Umbilical cord (tissue), 2 donors: Measurements from ENCODE around the gene RAD50. TPM values are rescaled to one million over a fixed set of nuclear protein-coding genes. Genes with fewer than 3 reads are reported as not detected.
"Not testable (repeated sequence)": the region's sequence is repeated elsewhere in the genome, so short reads cannot be mapped to it uniquely, and the experiment has no call there.

Experiments used
- DNase-seq: peaks from one replicate; pipeline ENCODE4 v3.0.0-alpha.2; 2015; ENCODE audit warnings: low spot score
- total RNA-seq: library from RNA; depleted of rRNA; stranded (reverse); fragments of >200 nt; gene quantifications from one replicate; pipeline ENCODE4 v1.2.3, GENCODE V29; 2014; ENCODE audit warnings: low replicate concordance; ENCODE audit not compliant: insufficient read depth

The RAD50 gene
- total RNA-seq, result 35.9 TPM

DNA sequence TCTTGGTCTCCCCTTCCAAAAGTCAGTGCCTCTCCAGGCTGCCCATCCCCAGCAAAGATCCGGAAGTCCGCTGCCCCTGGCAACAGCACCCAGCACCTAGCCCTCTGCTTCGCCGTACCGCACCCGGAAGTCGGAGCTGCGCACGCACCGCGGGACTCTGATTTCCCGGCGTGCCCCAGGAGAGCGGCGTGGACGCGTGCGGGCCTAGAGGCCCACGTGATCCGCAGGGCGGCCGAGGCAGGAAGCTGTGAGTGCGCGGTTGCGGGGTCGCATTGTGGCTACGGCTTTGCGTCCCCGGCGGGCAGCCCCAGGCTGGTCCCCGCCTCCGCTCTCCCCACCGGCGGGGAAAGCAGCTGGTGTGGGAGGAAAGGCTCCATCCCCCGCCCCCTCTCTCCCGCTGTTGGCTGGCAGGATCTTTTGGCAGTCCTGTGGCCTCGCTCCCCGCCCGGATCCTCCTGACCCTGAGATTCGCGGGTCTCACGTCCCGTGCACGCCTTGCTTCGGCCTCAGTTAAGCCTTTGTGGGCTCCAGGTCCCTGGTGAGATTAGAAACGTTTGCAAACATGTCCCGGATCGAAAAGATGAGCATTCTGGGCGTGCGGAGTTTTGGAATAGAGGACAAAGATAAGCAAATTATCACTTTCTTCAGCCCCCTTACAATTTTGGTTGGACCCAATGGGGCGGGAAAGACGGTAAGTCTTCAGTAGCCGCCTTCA, at the start of gene RAD50:
RAD50 (plus strand) TSS at position 215 of the 715 bp plus-strand sequence; CDS start at position 563, 348 bp downstream.
- peak; percentile 95 for DNase-seq

DNA sequence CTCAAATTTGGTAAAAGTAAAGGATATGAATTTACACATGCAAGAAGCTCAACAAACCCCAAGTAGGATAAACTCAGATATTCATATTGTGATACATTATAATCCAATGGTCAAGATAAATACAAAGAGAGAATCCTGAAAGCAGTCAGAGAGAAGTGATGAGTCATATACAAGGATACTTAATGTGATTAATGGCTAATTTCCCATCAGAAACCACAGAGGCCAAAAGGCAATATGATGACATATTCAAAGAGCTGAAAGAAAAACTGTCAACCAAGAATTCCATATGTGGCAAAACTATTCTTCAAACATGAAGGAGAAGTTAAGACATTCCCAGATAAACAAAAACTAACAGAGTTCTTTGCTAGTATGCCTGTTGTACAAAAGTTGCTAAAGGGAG, 46.7 kb upstream of the RAD50 start:
- DNase-seq, result no peak

DNA sequence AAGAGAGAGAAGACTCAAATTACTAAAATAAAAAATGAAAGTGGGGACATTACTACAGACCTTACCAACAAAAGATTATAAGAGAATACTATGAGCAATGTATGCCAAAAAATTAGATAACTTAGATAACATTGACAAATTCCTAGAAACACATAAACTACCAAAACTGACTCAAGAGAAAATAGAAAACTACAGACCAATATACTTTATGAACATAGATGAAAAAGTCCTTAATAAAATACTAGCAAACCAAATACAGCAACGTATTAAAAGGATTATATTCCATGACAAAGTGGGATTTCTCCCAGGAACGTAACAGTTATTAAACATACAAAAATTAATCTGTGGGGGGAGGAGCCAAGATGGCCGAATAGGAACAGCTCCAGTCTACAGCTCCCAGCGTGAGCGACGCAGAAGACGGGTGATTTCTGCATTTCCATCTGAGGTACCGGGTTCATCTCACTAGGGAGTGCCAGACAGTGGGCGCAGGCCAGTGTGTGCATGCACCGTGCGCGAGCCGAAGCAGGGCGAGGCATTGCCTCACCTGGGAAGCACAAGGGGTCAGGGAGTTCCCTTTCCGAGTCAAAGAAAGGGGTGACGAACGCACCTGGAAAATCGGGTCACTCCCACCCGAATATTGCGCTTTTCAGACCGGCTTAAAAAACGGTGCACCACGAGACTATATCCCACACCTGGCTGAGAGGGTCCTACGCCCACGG, 43.0 kb upstream of the RAD50 start:
- not testable (repeated sequence) for DNase-seq

DNA sequence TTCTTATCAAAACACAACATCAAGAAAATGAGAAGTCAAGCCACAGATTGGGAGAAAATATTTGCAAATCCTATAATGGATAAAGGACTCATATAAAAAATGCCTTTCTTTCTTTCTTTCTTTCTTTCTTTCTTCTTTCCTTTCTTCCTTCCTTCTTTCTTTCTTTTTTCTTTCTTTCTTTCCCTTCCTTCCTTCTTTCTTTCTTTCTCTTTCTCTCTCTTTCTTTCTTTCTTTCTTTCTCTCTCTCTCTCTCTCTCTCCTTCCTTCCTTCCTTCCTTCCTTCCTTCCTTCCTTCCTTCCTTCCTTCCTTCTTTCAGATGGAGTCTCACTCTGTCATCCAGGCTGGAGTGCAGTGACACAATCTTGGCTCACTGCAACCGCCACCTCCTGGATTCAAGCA, 34.7 kb upstream of the RAD50 start:
- not testable (repeated sequence) for DNase-seq

DNA sequence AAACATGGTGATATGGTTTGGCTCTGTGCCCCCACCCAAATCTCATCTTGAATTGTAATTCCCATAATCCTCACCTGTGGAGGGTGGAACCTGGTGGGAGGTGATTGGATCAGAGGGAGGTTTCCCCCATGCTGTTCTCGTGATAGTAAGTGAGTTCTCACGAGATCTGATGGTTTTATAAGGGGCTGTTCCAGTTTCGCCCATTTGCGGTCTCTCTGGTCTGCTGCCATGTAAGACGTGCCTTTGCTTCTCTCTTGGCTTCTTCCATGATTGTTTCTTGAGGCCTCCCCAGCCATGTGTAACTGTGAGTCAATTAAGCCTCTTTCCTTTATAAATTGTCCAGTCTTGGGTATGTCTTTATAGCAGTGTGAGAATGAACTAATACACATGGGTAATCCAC, 31.9 kb upstream of the RAD50 start:
- DNase-seq, result not testable (repeated sequence)

DNA sequence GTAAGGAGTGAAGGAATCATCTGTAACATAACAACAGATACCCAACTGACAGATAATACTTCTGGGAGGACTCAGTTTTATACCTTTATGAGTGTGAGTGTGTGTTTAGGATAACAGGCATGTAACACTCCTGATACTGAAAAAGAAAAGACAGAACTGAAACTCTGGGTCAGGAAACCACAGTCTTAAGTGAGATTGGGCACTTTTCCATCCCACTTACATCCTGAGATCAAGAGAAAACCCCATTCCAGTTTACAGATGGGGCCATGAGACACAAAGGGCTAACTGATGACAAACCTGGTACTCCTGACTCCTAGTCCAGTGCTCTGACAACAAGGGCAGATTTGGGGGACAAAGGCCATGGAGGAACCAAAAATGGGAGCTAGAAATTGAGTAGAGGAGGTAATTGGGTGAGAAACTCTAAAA, 31.5 kb upstream of the RAD50 start:
- no peak for DNase-seq

DNA sequence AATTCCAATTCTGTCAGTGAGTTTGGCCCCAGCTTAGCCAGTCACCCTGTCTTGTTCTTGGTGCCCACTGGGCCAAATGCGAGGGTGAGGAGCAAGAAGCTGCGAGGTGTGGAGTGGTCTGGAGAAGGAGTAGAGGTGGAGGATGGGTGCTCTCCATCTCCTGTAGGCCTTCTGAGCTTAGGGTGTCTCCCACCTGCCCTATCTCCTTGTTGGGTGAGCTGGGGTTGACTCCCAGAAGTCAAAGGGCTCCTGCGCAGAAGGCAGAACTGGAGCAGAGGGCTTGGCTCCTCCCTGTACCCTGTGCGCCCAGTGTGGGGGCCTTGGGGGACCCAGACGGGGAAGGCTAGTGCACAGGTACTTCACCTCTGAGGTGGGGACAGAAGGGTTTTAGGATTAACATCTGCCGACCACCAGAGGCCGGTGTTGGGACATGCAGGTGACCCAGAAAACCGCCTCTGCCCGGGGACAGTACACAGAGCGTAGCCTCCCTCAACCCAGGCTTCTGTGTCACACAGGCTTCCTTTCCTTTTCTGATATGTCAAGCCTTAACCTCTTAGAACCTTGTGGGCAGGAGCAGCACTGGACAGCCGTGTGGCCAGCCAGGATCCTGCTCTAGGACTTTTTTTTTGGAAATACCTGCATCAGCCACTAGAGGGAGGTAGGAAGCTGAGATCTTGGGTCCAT, 30.3 kb upstream of the RAD50 start:
- peak; percentile 57 for DNase-seq

DNA sequence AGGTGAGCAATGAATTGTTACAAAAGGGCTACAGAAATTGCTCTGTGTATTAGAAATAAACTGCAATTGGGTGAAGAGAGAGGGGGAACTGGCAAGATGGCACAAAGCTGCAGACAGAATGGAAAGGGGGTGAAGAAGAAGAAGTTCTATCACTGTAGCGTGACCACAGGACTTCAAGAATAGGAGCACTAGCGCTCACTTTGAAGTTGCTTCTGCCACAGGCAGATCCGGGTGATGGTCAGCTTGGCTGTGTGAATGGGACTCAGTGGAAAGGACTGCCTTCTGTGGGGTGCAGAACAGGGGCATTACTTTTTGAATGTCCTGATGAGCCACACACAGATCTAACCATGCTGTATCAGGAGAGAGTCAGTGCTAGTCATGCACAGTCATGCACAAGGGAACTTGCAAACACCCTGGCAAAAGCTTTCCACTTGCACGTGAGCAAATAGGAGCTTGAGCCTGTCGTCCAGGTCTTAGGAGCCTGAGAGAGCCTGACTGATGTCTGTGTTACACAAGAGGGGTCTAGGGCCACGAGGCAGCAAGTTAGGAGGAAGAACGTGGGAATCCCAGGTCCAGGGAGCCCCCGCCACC, 29.7 kb upstream of the RAD50 start:
- DNase-seq, result no peak

DNA sequence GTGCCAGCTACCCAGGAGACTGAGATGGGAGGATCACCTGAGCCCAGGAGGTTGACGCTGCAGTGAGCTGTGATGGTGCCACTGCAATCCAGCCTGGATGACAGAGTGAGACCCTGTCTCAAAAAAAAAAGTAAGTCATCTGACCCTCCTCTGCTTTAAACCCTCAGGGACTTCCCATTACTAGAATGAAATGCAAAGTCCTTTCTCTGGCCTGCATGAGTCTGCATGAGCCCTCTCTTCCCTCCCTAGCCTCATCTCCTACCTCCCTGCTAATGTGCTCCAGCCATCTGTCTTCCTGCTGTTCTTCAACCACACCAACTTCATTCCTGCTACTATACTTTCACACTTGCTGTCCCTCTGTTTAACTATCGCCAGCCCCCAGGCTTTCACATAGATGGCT, 28.8 kb upstream of the RAD50 start:
- DNase-seq, result no peak

DNA sequence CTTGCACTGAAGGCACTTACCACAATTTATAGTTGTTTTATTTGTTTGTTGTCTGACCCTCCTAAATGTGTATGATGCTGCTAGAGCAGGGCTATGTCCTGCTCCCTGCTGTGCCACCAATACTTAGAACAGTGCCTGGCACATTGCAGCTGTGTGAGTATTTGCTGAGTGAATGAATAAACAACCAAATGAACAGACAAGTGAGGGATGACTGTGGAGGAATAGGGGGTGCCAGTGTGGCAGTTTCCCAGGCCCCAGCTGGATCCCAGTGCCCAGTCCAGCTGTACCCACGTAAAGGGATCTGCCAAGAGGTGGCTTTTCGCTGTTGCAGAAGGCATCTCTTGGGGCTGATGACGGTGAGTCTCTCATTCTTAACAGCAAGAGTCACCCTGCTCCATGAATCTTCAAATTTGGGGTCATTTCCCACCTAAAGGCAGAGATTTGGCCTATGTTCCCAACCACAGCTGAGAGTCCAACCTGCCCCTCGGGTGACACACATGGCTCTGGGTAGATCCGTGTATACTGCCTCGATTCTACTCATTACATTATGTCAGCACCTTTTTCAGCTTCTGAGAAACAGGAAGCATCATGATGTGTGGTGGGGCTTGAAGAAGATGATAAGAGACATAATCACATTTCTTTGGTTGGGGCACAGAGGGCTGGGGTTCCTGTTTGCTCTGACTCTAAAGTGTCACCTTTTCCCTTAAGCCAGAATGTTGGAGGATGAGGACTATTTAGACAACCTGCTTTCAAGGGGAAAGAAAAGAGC, 27.7 kb upstream of the RAD50 start:
- DNase-seq, result no peak

DNA sequence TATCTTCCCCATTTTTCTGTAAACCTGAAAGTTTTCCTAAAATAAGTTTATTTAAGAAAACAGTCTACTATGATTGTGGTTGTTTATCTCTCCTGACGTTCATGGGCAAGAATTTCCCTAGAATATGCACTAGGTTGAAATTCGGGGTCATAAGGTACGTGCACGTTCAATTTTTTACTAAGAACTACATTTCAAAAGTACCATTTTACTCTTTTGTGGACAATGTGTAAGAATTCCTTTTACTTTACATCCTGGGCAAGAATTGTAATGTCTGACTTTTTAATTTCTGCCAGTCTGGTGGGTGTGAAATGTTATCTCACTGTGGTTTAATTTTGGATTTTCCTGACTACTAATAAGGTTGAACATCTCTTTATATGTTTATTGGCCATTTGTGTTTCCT, 25.8 kb upstream of the RAD50 start:
- DNase-seq, result no peak

DNA sequence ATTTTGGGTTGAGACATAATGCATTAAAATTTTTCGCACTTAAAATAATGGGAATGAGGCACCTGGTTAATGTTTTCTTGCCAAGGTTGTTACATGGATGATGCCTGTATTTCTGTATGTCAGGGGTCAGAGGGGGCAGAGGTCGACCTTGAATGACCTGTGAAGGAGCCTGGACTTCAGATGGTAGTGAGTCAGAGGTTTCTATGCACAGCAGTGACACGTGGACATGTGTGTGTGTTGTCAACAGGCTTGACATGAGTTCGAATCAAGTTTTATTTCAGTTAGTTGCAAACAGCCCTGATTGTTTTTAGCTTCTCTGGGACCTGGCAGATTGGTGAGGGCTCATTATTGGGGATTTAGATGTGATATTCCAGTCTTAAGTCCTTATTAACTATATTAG, 17.1 kb upstream of the RAD50 start:
- no peak for DNase-seq

DNA sequence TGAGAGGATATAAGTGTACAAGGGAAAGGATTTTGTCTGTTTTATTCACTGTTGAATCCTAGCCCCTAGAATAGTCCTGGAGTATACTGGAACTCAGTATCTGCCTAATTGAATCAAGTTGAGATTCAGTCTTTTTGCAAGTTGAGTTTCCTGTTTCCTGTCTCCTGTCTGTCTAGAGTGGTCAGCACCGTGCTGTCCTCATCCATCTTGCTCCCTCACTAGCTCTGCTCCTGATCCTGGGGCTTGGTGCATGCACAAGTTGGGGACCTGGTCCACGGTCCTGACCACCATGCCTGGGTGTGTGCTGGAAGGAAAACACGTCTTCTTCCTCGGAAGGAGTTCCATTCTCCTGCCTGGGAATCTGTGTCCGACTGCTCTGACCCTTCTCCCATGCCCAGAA, 16.6 kb upstream of the RAD50 start:
- DNase-seq, result no peak

DNA sequence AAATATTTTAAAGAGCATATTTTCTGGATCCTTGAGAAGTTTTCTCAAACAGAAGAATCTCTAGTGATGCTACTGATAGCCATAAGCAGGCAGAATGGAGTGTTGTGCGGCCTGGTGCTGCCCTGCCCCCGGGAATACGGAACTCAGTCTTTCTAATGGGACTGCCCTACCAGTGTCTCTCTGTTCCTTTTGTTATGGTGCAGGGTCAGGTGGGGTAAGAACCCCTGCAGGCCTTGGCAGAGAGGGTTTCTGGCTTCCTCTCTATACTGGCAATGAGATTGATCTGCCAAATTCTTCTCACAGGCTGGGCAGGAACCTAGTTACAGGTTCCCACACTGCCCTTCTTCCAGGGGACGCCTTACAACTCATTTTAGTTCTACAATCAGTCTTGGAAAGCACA, 16.0 kb upstream of the RAD50 start:
- DNase-seq, result no peak

DNA sequence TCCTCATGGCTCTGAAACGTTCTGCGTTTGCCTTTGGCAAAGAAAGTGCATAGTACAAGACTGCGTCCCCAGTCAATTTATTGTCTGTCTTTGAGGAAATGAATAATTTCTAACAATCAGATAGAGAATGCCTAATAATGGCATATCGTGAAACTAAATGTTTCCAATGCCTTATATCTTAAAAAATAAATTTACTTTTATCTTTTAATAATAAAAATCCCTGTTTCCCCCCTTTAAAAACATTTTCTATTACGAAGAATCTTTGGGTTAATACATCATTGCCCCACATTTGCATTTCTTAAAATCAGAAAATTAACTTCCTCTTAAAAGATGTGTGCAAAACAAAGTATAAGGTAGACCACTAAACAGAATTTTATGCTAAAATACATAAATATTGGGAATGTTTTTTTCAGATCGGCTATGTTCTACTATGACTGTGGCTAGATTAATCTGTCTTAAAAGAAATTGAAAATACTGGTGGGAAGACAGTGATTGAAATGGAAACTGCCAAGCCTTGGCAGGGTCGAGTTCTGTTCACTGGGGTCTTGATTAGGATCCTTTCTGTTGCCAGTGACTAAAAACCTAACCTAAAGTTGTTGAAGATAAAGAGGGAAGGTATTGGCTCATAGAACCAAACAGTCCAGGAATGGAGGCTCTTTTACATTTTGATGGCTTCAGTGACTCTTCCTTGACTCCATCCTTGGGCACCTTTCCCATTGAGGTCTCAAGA, 13.1 kb upstream of the RAD50 start, which contains the start of gene IL5:
IL5 (minus strand) TSS at position 51 of the 730 bp plus-strand sequence; CDS start at position 7, 44 bp downstream.
- DNase-seq, result no peak

DNA sequence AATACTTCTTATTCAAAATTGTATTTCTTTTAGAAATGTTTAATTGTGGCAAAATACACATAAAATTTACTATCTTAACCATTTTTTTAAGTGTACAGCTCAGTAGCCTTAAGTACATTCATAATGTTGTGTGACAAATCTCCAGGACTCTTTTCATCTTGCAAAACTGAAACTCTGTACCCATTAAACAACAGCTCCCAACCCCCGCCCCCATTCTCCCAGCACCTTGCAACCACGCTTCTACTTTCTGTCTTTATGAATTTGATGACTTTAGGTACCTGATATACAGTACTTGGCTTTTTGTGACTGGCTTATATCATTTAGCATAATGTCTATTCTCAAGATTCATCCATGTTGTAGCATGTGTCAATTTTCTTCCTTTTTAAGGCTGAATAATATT, 10.7 kb upstream of the RAD50 start:
- no peak for DNase-seq

DNA sequence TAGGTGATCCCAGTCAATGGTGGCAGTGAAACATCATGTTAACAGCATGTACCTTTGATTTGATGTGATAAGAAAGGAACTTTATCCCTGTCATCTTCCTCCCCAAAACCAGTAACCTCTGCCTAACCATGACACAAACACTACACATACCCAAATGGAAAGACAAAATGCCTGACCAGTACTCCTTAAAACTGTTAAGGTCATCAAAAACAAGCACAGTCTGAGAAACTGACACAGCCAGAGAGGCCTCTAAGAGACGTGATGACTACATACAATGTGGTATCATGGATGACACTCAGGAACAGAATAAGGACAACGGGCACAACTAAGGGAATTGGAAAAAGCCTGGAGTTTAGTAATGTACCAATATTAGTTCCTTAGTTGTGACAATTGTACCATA, 9.5 kb upstream of the RAD50 start:
- DNase-seq, result no peak

DNA sequence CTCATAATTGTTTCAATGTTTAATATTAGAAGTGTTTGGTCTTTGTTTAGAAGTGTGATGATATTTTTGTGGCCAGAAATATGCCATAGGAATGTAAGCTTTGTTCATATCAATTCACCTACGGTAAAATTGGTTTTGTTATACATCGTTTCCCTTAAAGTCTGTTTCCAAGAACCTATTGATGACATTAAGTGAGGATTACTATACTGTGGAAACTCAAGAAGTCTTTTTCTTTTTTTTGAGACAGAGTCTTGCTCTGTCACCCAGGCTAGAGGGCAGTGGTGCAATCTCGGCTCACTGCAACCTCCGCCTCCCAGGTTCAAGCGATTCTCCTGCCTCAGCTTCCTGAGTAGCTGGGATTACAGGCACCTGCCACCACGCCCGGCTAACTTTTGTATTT, 7.9 kb upstream of the RAD50 start:
- DNase-seq, result not testable (repeated sequence)

DNA sequence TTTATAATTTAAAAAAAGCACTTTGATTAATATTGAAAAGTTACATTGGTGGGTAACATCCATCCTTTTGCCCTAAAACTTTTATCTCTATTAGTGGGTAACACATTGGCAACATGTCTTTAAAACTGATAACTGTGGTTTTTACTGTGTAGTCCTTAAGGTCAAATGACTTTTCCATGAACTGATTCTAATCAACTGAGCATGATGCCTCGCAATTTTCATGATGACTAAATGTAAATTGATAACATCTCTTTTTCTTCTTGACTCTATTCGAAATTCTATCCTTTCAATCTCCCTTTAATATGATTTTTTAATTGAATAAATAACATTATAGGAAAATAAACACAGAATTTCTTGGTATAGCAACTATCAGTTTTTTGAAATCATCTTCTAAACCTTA, 7.2 kb upstream of the RAD50 start:
- DNase-seq, result no peak

DNA sequence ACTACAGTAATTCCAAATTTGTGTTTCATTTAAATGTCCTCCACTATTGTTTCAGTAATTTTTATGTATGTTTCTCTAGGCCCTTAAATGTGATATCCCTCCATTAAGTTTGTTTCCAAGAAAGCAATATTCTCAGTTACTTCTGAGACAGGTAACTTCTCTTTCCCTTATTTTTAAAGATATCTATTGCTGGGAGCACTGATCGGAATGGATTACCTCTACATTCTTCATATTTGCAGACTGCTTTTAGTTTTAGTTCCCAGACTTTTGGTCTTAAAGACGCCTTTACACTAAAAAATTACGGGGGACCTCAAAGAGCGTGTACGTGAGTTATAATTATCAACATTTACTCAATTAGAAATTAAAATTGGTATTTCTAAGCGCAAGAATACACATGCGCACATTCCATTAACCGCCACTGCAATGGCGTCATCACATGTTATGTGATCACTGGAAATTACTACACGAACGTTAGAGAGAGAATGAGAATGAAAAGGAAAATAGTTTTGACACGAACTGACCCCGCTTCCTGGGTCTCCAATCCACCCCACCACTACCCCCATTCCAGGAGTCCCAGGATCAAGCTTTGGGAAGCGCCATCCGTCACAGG, 519 bp upstream of the RAD50 start:
- DNase-seq, result peak; percentile 1
